OCI-LY7 (cell line): ENCODE results near the gene CECR2. TPM values are rescaled to one million over a fixed set of nuclear protein-coding genes. Genes with fewer than 3 reads are reported as not detected.

Experiments used
- BruUV-seq: library from RNA; stranded (reverse); fragments of 400-500 nt; replicated peaks from 2 replicates; lab custom pipeline; 2021; lab: Mats Ljungman, UMichigan
- CTCF ChIA-PET: fragments of 300-600 bp; sonication (Branson Sonifier 250); formaldehyde crosslinking; loops from one replicate; lab custom pipeline; 2022; ENCODE audit warnings: antibody characterized with exemption; ENCODE audit not compliant: unreplicated experiment; lab: Charles Lee
- POLR2A ChIA-PET: fragments of 300-600 bp; sonication (Branson Sonifier 250); formaldehyde crosslinking; loops from one replicate; lab custom pipeline; 2022; ENCODE audit warnings: antibody characterized with exemption; lab: Charles Lee
- DNase-seq: peaks from one replicate; pipeline ENCODE4 v3.0.0-alpha.2; 2015; ENCODE audit warnings: low spot score
- H2AFZ ChIP-seq: fragments of 200-600 bp; sonication (generic), shearing (Covaris generic); 2 replicates; pipeline ENCODE4 v1.6.1; 2014; ENCODE audit warnings: mild to moderate bottlenecking, antibody characterized with exemption, low read length, moderate library complexity
- H3K27ac ChIP-seq: fragments of 200-600 bp; sonication (generic); 2 replicates; pipeline ENCODE4 v1.5.1; 2014; ENCODE audit warnings: mixed run types, low read depth, mild to moderate bottlenecking, moderate library complexity, low read length, inconsistent platforms; ENCODE audit not compliant: poor library complexity, severe bottlenecking
- H3K36me3 ChIP-seq: fragments of 200-600 bp; sonication (generic); 2 replicates; pipeline ENCODE4 v1.6.1; 2014; ENCODE audit warnings: mild to moderate bottlenecking, antibody characterized with exemption, low read length, moderate library complexity, mixed read lengths; ENCODE audit not compliant: insufficient read depth
- H3K4me1 ChIP-seq: fragments of 200-600 bp; sonication (generic); 2 replicates; pipeline ENCODE4 v1.5.1; 2014; ENCODE audit warnings: mild to moderate bottlenecking, low read length; ENCODE audit not compliant: insufficient read depth, poor library complexity, severe bottlenecking
- H3K4me2 ChIP-seq: fragments of 200-600 bp; sonication (generic); 2 replicates; pipeline ENCODE4 v1.6.1; 2014; ENCODE audit warnings: mild to moderate bottlenecking, low read length
- H3K4me3 ChIP-seq: fragments of 200-600 bp; sonication (generic); 2 replicates; pipeline ENCODE4 v1.5.1; 2014; ENCODE audit warnings: mild to moderate bottlenecking, low read depth, low read length; ENCODE audit not compliant: poor library complexity, severe bottlenecking
- H3K79me2 ChIP-seq: fragments of 200-600 bp; sonication (generic); 2 replicates; pipeline ENCODE4 v1.6.1; 2016; ENCODE audit warnings: low read depth, mild to moderate bottlenecking, low read length, moderate library complexity, mixed read lengths; ENCODE audit not compliant: insufficient read depth
- H3K9me2 ChIP-seq: fragments of 200-600 bp; sonication (generic); 2 replicates; pipeline ENCODE4 v1.6.1; 2016; ENCODE audit warnings: mild to moderate bottlenecking, low read length, mixed read lengths; ENCODE audit not compliant: insufficient read depth
- H3K9me3 ChIP-seq: fragments of 200-600 bp; sonication (generic); 2 replicates; pipeline ENCODE4 v1.6.1; 2014; ENCODE audit warnings: mild to moderate bottlenecking, mixed run types, low read length, mixed read lengths
- H4K20me1 ChIP-seq: fragments of 200-600 bp; sonication (generic); 2 replicates; pipeline ENCODE4 v1.6.1; 2014; ENCODE audit warnings: mild to moderate bottlenecking, antibody characterized with exemption, low read length, moderate library complexity, mixed read lengths; ENCODE audit not compliant: insufficient read depth
- EZH2phosphoT487 ChIP-seq: fragments of 200-600 bp; sonication (generic); IDR thresholded peaks from 2 replicates; pipeline ENCODE4 v1.6.1; 2018; ENCODE audit warnings: low read depth, borderline replicate concordance, mild to moderate bottlenecking, mixed run types, antibody characterized with exemption, low read length, moderate library complexity, mixed read lengths
- intact Hi-C: fragments of 100-400 bp; cut with micrococcal nuclease; formaldehyde crosslinking; loops from one replicate; pipeline ENCODE4 v1.10.0; 2022; ENCODE audit not compliant: unreplicated experiment
- total RNA-seq, 2 experiments: library from RNA; depleted of rRNA in 1 of 2; stranded (reverse); fragments of >200 nt in 1 of 2; shearing (Covaris generic) in 1 of 2; gene quantifications; 2 replicates each; pipeline ENCODE4 v1.2.3, GENCODE V29; 2014 to 2022
- TF ChIP-seq, protein P1 (sequence below): fragments of 200-600 bp; sonication (generic); conservative IDR thresholded peaks from 2 replicates; pipeline ENCODE4 v1.5.1; 2014; ENCODE audit warnings: mild to moderate bottlenecking, antibody characterized with exemption, low read length, moderate library complexity, mixed read lengths

The CECR2 gene
- total RNA-seq, 2 experiments from 2014 or later, result 0.09 to 0.53 TPM

DNA sequence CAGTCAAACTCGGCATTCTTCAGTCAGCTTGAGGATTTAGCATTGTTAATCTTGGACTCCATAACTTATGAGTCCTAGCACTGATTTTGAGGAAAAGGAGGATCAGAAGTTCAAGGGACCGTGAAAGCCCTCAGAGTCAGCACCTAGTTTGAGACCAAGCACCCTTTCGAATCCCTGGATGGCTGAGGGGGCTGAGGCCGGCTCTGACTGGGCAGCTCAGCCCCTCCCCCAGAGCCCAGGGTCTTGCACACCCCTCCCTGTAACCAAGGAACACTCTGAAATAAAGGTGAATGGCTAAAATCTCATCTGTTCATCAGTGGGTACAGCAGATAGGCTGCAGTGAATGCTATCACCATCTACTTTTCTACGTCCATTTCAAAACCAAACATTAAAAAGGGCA is 221.3 kb downstream of the CECR2 start:
- H3K4me1 ChIP-seq, result peaks cover 31% of the 10 kb centered on the region
- intact Hi-C loops, result no loop called here
- no peak overlapping the region for H3K4me3 ChIP-seq
- H3K36me3 ChIP-seq, result peaks cover 48% of the 10 kb centered on the region
- no peak for DNase-seq
- no peaks in the 10 kb centered on the region for H3K9me3 ChIP-seq
- POLR2A ChIA-PET, result interaction anchor here (1.9 kb wide), 1 partner anchor 12 kb away, joined by 5 read pairs; no protein-coding TSS in a partner anchor
- no peaks in the 10 kb centered on the region for H3K9me2 ChIP-seq
- CTCF ChIA-PET, result interaction anchor here (1.0 kb wide), 1 partner anchor 174 kb away, joined by 3 read pairs; no protein-coding TSS in a partner anchor
- no TSS peak for BruUV-seq
- H4K20me1 ChIP-seq, result no peaks in the 10 kb centered on the region
- H3K79me2 ChIP-seq, result peaks cover 16% of the 10 kb centered on the region; the same call in 1 of the 2 replicates
- no peak overlapping the region for H3K4me2 ChIP-seq
- H3K27ac ChIP-seq, result no peak overlapping the region
- TF ChIP-seq, protein P1, sequence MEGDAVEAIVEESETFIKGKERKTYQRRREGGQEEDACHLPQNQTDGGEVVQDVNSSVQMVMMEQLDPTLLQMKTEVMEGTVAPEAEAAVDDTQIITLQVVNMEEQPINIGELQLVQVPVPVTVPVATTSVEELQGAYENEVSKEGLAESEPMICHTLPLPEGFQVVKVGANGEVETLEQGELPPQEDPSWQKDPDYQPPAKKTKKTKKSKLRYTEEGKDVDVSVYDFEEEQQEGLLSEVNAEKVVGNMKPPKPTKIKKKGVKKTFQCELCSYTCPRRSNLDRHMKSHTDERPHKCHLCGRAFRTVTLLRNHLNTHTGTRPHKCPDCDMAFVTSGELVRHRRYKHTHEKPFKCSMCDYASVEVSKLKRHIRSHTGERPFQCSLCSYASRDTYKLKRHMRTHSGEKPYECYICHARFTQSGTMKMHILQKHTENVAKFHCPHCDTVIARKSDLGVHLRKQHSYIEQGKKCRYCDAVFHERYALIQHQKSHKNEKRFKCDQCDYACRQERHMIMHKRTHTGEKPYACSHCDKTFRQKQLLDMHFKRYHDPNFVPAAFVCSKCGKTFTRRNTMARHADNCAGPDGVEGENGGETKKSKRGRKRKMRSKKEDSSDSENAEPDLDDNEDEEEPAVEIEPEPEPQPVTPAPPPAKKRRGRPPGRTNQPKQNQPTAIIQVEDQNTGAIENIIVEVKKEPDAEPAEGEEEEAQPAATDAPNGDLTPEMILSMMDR, result no peak
- TF ChIP-seq EZH2phosphoT487, result no peak
- no peak overlapping the region for H2AFZ ChIP-seq

DNA sequence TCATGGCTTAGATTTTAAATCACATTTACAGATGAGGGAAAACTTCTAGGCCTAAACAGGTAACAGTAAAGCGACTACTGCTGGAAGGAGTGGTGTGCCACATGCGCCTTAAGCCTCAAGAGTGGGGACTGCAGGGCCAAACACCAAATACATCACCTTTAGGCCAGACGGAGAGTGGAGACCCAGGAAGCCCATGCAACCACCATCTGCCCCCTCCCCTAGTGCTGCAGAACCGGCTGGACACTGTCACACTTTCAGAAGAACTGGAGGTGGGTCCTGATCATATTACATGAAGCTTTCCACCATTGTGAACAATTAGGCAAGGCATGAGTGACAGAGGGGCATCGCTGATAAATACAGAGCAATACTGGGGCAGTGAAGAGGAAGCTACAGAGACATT is 222.9 kb downstream of the CECR2 start:
- H3K4me2 ChIP-seq, result no peak overlapping the region
- peaks cover 12% of the 10 kb centered on the region for H3K9me3 ChIP-seq
- peaks cover 16% of the 10 kb centered on the region; the same call in 1 of the 2 replicates for H3K79me2 ChIP-seq
- intact Hi-C loops, result no loop called here
- no peaks in the 10 kb centered on the region for H3K9me2 ChIP-seq
- DNase-seq, result no peak
- H4K20me1 ChIP-seq, result no peaks in the 10 kb centered on the region
- H3K4me1 ChIP-seq, result peaks cover 37% of the 10 kb centered on the region
- CTCF ChIA-PET, result no interaction called here
- no peak for TF ChIP-seq EZH2phosphoT487
- TF ChIP-seq, protein P1, result no peak
- no peak overlapping the region for H2AFZ ChIP-seq
- POLR2A ChIA-PET, result interaction anchor here (1.0 kb wide), 1 partner anchor 27 kb away, joined by 3 read pairs; no protein-coding TSS in a partner anchor
- TSS peak; percentile 54 for BruUV-seq
- peaks cover 64% of the 10 kb centered on the region for H3K36me3 ChIP-seq
- H3K27ac ChIP-seq, result no peak overlapping the region
- no peak overlapping the region for H3K4me3 ChIP-seq

- peaks cover 37% of the 10 kb centered on the region for H3K4me1 ChIP-seq
- peak overlapping the region; percentile 96 for H3K27ac ChIP-seq
- H2AFZ ChIP-seq, result no peak overlapping the region
- peaks cover 17% of the 10 kb centered on the region for H3K9me3 ChIP-seq
- H3K9me2 ChIP-seq, result no peaks in the 10 kb centered on the region
- no TSS peak for BruUV-seq
- no peak overlapping the region for H3K4me2 ChIP-seq
- no peak for DNase-seq
- TF ChIP-seq EZH2phosphoT487, result no peak
- TF ChIP-seq, protein P1, result no peak
- no peaks in the 10 kb centered on the region for H4K20me1 ChIP-seq
- peaks cover 87% of the 10 kb centered on the region for H3K36me3 ChIP-seq
- peaks cover 16% of the 10 kb centered on the region; the same call in 1 of the 2 replicates for H3K79me2 ChIP-seq
- CTCF ChIA-PET, result no interaction called here
- POLR2A ChIA-PET, result interaction anchor here (1.2 kb wide), 1 partner anchor 43 kb away, joined by 4 read pairs; no protein-coding TSS in a partner anchor
- H3K4me3 ChIP-seq, result no peak overlapping the region
- intact Hi-C loops, result no loop called here
Observed at GRCh38 chr22:17596226-17596625, 227.0 kb downstream of the CECR2 start.
